Activated CD8-positive, alpha-beta memory T cell treated with anti-CD3 and anti-CD28 coated beads for 1 hour (primary cell): Measurements from ENCODE around the gene KCNE4.

ENCODE experiments used
- DNase-seq, 2 donors: peaks; one replicate each; pipeline ENCODE4 v3.0.0-alpha.2; 2020; ENCODE audit warnings: low read depth in 1 of 2; ENCODE audit errors: extremely low read depth in 1 of 2

Gene KCNE4

DNA sequence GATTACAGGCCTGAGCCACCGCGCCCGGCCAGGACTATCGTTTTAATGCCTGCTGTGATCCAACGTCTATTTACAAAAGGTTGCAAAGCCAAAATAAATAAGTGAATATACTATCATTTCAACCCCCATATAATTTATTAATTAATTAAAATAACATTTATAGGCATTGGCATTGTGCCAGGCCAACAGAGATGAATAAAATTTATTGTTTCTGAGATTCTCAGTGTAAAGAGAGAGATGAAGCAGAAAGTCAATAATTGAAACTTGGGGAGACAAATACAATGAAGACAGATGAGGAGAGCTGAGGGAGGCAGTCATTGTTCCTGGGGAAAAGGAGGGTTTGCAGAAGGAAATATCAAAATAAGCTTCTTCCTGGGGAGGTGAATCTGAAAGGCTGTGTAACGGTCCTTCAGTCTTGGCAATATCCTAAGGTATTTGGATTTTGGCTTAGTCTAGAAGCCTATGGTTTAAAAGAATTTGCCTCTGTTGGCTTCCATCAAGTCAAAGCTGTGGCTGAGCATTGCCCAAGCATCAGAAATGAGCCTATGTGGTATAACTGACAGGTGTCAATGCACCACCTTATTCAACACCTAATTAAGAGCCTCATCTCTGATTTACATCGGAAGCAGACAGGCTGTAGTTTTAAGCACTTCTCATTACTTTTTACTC lies 31.5 kb downstream of the KCNE4 start:
- no peak for DNase-seq

DNA sequence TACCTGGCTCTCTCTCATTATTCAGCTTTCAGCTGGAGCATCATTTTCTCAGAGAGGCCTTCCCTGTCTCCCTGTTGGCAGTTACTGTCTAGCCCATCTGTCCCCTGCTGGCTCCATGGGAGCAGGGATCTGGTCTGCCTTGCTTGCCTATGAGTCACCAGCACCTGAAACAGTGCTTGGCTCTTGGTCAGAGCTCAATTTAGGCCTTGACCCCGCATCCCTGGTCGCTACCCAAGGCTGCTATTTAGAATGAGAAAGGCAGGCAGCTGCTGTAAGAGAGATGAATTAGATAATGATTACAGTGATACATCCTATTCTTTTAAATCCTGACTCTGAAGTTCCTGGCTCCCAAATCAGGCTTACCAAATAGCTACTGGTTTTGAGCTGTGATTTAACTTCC lies 32.9 kb downstream of the KCNE4 start:
- no peak for DNase-seq

DNA sequence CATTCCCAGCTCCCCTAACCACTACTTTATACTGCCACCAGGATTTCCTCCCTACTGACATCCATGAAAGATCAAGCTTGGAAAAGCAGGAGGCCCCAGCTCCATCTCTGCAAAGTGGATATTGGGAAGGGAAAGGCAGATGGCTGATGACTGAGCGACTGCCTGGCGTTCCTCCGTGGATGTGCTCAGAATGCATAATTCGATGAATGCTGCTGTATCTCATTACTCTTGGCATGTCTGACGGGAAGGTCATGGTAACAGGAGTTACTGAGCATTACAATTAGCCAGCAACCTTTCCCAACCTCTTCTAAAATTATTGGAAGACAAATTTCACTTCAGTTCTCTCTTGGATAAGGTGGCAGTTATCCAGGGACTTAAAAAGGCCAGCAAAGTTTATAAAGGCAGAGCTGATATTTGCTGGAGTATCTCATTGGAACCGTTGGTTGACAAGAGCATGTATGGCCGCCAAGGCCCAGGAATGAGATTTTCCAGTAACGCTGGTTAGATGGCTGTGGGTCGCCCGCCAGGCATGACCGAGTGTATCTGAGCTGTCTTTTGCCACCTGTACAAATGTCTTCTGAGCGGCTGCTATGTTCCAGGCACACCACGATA lies 34.5 kb downstream of the KCNE4 start:
- DNase-seq, result no peak

DNA sequence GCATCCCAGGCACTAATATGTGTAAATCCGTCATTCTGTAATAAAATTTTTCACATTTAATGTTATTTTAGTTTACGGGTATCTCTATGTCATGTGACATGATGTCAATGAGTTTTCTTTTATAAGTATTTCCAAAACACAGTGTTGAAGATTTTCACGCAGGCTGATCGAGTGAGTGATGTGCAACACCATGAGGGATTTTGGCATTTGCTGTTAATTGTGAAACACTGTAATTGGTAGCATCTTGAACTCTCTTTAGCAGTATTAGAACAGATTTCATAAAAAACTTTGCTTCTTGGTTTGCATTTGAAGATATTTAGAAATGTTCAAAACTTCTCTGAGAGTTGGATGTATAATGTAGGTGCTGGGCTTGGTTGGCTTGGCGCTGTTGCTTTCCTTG lies 35.5 kb downstream of the KCNE4 start:
- DNase-seq, result no peak

DNA sequence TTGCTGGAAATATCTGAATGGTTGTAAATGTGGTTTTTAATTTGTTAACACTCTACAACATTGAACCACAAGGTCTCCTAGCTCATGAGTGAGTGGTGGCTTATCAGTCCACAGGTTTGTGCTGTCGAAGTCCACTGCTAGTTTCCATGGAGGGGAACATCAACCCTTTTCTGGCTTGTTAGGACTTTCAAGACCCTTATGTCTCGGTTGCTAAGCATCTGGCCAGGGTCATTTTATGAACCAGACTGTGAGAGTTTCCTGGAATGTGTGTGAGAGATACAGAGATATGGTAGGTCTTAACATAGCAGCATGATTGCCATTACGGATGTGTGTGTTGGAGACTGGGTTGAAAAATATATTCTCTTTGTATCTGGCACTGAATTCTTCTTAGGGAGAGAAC lies 36.9 kb downstream of the KCNE4 start:
- no peak for DNase-seq

DNA sequence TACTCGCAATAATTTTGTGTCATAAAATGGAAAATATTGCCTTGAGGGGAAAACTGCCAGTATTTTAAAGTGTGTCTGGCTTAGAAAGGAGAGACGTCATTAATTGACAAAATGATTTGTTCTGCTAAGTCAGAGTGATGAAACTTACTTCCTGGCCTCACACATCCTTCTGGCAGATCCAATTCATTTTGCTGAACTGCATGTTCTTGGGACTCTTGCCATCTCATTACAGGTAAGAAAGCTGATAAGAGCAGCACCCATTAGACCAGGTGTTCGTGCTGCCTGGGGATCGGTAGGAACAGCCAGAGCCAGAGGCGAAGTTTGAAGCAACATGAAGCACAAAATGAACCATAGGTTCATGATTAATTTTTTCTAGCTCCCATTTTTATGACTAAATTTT lies 38.0 kb downstream of the KCNE4 start:
- DNase-seq, result no peak

DNA sequence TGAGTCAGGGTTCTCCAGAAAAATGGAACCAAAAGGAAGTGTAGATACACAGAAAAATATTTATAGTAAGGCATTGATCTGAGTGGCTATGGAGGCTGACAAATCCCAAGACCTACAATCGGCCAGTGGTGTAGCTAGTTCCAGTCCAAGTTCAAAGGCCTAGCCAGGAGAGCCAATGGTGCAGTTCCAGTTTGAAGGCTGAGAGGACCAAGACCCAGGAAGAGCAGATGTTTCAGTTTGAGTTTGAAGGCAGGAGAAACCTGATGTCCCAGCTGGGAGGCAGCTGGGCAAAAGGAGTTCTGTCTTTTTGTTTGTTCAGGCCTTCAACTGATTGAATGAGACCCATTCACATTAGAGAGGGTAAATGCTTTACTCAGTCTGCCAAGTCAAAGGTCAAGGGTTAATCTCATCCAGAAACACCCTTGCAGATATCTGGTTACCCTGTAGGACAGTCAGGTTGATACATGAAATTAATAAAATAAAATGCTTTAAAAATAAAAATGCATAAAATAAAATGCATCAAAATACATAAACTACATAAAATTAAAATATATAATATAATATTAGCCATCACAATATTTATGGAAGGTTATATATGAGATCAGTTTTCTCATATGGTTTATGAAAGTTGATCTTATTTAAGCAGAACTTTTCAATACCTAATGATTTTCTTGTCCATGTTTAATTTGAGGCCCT lies 38.7 kb downstream of the KCNE4 start:
- DNase-seq, result no peak

DNA sequence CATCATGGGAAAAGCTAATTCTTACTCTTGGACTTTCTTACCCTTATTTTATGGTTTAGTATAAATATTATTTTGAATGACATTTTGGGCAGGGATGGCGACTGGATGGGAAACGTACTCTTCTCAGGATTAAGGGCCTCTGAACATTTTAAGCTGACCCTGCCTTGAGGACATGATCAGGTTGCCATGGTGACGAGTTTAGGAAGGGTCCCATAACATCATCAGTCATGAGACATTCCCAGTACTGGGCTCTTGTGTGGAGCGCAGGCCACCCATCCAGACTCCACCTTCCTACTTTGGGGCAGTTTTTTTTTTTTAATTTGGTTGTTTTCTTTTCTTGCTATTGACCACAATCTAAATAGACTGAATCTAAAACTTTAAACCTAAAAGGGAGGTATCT lies 40.7 kb downstream of the KCNE4 start:
- no peak for DNase-seq

DNA sequence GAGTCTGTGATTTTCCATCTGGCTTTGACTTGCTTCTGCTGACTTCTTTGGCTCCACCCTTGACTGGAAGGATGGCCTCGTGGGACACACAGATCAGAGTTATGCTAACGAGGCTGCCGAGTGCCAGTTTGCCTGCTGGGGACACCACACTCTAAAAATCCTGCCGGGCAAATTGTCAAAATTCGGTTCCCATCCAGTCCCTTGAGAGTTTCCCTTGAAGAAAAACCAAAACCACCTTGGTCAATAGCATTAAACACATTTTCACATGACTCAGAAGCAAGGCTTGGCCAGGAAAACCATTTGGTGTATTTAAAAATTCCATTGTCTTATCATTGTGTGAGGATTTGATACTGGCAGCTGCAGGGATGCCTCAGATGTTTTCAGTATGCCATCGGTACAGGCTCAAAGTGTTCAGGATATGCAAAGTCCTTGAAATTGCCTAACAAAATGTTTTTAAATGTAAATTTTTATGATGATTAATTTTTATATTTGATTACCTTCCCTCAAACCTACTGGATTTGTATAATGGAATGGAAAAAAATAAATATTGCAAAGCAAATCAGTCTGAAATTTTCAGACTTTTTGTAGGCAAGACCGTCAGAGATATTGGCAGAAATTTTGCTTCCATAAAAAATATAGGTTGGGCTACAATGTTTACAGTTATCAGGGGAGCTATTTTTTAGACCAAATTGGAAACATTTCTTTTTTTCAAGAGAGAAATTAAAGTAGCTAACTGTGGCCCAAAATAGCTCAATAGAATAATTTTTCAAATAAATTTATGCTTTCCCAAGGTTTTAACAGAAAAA lies 41.6 kb downstream of the KCNE4 start:
- no peak for DNase-seq

DNA sequence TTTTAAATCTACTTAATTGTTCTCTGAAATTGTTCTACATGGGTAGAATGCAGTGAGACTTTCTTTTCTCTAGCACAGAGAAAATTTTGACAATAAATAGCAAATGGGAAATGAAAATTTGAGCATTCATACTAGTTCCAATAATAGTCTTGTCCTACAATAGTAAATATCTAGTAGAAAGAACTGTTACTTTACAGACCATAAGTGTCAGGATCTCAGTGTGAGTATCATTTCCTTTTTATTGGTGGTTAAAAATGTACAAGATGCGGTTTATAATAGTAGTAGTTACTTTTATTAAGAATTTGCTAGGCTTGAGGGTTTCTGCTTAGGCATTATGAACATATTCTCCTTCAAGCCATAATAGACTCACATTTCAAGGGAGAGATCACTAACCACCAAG lies 43.2 kb downstream of the KCNE4 start:
- DNase-seq, result no peak

DNA sequence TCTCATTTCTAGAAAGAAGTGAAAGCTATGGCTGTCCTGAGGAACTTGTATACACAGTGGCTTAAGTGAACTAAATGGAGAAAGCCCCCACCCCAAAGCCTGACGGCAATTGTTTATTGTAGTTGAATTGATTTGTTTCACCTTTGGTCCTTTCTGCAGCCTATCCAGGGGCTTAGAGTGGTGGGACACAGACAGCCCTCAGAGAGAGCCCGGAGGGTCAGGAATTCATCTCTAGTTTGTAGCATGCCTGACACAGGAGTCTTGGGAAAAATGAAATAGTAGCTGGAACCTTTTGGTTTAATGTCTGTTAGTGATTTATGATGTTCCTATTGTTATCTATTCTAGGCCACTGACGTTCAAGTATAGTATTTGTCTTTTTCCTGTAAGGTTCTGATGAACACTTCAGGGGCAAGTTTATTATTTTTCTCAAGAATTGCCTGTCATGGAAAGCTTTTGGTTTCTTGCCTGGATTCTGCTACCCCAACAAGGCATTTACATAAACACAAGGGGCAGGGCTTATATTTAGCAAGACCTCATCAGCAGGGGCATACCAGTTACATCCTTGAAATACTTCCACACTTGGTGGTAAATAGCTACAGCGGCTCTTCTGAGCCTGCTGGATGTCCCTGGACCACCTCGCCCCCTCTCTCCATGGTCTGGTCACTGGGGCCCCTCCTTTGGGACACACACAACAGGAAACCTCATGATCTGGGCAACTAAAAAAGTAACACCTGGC lies 44.4 kb downstream of the KCNE4 start:
- DNase-seq, result no peak

DNA sequence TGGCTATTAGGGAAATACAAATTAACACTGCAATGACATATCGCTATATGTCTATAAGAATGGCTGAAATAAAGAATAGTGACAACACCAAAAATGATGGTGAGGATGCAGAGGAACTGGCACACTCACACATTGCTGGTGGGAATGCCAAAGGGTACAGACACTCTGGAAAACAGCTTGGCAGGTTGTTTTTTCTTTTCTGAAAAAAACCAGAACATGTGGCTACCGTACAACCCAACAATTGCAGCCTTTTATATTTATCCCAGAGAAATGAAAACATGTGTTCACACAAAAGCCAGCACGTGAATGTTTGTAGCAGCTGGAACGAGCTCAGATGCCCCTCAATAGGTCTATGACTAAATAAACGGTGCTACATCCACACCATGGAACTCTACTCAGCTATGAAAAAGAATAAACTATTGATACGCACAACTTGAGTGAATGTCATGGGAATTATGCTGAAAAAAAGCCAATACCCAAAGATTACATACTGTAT lies 45.9 kb downstream of the KCNE4 start:
- no peak for DNase-seq

DNA sequence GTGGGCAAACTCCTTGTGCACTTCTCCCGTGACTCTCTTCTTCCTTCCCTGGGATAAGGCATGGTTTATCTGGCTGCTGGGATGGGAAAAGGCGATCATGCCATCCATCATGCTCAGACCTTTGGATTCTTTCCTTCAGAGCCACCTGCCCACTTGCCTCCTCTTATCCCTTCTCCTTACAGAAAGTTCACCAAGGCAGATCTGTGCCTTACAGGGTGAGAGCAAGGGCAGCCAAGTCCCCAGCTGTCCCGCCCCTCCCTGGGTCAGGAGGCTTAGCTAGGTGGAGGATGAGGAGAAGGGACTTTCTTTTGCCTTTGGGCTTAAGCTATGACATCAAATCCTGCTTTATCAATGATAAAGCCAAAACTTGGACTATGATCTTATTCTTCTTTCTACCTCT lies 47.6 kb downstream of the KCNE4 start:
- no peak for DNase-seq

DNA sequence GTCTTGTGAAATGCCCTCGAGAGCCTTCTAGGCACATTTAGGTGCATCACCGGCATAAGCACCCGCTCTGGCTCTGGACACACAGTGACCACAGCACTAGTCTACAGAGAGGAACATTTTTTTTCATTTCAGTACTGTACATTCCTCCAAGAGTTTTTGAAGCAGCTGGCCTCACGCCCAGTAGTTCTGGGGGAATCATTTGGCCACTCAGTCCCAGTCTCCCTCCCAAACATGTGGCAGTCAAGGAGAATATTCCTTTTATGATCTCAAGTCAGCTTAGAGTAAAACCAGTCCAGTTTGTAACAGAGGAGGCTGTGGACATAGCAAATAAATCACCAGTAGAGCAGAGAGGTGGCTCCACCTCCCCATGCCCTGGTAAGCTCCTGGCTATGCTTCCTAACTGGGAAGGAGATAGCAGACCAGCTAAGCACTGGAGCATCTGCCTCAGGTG lies 48.1 kb downstream of the KCNE4 start:
- DNase-seq, result no peak

DNA sequence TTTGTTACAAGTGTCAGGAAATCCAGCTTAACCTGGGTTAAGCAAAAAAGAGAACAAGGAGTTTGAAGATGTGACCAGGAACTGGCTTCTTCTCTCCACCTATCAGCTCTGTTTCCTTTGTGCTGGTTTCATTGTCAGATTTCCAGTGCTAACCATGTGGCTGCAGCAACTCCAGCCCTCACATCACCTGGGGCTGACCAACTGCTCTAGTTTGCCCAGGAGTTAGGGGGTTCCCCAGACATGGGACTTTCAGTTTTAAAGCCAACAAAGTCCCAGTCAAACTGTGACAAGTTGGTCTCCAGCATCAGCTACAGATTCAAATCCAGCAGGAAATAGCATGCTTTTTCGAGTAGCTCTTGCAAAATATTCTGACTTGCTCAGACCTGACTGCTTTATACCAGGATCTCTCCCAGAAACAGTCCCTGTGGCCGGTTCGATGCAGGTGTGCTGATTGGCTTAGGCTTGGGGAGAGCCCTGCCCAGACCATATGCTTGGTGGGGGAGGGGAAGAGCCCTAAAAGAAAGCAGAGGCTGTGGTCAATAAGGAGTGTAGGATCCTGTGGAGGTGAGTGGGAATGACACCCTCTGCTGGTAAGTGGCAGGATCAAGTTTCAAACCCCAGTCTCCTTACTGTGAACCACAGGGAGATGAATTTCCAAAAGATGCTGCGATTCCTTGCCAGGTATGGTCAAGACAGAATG lies 49.5 kb downstream of the KCNE4 start:
- DNase-seq, result no peak

DNA sequence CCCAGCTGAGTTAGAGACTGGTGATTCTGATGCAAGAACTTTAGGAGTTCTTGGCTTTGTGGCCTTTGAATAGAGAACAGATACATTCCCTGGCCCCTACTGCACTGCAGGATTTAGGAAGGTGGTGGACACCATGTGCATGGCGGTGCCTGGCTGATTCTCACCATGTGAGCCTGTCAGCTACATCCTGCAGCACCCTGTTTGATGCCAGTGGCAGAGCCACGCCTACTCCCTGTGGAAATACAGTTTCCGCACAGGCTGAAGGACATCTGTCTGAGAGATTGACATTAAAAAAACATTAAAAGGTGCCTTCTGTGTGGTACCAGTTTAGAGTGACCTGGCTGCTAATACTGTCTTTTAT lies 50.0 kb downstream of the KCNE4 start:
- no peak for DNase-seq

DNA sequence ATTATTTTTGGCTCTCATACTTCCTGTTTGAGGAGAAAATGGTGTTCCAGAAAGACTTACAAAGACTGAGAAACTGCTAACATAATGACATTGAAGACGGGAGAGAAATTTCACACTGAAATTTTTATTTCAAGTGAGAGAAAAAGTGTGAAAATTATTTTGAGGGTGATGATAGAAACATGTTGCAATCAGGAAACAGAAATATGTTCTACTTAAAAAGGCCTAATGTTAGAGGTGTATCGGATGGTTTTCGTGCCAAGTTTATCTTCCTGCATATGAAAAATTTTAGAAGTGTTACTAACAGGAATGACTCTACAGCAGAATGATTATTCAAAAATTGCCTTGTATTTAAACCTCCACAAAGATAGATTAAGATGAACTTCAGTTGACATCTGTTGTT lies 50.5 kb downstream of the KCNE4 start:
- DNase-seq, result no peak

DNA sequence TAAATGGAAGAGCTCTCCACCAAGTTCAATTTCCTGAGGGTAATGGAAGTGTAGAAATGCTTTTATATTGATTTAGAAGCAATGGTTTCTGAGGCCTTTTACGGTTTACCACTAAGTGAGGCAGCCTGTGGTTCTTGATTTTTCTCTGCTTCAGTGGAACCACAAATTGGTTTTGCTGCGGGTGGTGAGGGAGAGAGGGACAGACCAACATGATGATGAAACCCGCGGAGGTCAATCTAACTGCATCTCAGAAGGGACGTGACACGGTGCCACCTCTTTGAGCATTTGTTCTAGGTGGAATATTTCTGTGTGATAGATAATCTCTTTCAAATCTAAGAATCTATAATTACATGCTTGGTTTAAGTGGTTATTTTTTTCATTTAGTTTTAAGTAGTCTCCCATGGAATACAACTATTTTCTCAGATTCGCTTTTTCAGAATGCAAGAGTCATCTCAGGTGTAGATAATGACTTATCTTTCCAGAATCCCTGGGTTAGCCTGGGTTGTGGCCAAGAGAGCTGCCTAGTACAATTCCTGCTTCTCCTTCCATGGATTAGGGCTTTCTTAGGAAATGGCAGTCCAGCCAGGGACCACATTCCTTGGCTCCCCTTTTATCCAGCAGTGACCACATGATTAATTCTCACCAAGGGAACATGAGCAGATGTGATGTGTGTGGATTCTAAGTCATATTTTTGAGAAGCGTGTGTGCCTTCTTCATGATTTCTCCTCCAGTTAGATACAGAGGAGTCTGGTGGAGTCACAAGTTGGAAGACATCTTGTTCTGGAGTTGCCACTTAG lies 52.5 kb downstream of the KCNE4 start:
- DNase-seq, result no peak
